ENCODE data around the gene PCDH12. TPM values are rescaled to one million over a fixed set of nuclear protein-coding genes. Genes with fewer than 3 reads are reported as not detected.
A peak's percentile ranks its signal among the peaks of the same experiment; 100 is the strongest.

The PCDH12 gene
- polyA plus RNA-seq, 3 donors: 0.20 to 1.2 (median 0.90) TPM

DNA sequence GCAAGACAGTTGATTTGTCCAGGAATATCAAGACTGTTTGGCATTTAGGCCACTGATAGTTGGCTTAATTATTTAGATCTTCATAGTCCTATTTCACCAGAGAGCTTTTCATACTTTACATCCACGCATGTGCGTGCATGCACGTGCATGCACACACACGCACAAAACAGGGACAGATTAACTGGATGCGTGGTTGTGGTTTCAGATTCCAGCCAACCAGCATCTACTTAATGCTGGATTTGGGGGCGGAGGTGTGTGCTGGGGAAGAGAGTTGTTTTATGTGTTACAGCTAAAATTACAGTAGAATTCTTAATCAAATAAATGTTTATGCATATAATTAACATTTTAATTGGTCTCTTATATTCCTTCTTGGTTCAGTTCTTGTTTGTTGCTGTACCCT lies 18.2 kb upstream of the PCDH12 start:
- H3K27me3 Mint-ChIP-seq (ENCODE audit: low read depth in 3 of 3): no peaks in the 10 kb centered on the region
- TF ChIP-seq, protein P1, sequence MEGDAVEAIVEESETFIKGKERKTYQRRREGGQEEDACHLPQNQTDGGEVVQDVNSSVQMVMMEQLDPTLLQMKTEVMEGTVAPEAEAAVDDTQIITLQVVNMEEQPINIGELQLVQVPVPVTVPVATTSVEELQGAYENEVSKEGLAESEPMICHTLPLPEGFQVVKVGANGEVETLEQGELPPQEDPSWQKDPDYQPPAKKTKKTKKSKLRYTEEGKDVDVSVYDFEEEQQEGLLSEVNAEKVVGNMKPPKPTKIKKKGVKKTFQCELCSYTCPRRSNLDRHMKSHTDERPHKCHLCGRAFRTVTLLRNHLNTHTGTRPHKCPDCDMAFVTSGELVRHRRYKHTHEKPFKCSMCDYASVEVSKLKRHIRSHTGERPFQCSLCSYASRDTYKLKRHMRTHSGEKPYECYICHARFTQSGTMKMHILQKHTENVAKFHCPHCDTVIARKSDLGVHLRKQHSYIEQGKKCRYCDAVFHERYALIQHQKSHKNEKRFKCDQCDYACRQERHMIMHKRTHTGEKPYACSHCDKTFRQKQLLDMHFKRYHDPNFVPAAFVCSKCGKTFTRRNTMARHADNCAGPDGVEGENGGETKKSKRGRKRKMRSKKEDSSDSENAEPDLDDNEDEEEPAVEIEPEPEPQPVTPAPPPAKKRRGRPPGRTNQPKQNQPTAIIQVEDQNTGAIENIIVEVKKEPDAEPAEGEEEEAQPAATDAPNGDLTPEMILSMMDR (IDR thresholded peaks at IDR 0.05): no peak
- H3K9me3 Mint-ChIP-seq: no peaks in the 10 kb centered on the region
- H3K79me2 ChIP-seq (ENCODE audit: insufficient read depth, low read length): peaks cover 22% of the 10 kb centered on the region
- H3K9me3 ChIP-seq (replicated peaks in 1 of 2; ENCODE audit: control insufficient read depth in 1 of 2, insufficient read depth in 1 of 2, low read length in 2 of 2): no peaks in the 10 kb centered on the region
- intact Hi-C loops (cut with micrococcal nuclease): no loop called here
- H3K36me3 Mint-ChIP-seq: peaks cover 60 to 84% of the 10 kb centered on the region in 2 donors
- H3K4me2 ChIP-seq (replicated peaks; ENCODE audit: extremely low read depth, low read length, poor library complexity, severe bottlenecking): no peak overlapping the region
- H3K4me1 ChIP-seq (ENCODE audit: control insufficient read depth in 1 of 2, insufficient read depth in 2 of 2, low read length in 2 of 2): no peaks in the 10 kb centered on the region
- peaks cover 5% of the 10 kb centered on the region for H4K20me1 ChIP-seq (ENCODE audit: insufficient read depth, low read length)
- WGBS (ENCODE audit: insufficient coverage): 100% methylated on average over 1 of the region's 6 CpGs
- H3K27me3 ChIP-seq (ENCODE audit: control insufficient read depth in 2 of 2, insufficient read depth in 2 of 2, low read length in 2 of 2): no peaks in the 10 kb centered on the region
- H3K4me3 ChIP-seq (replicated peaks in 1 of 3; ENCODE audit: low read depth in 2 of 3, low read length in 3 of 3): no peak overlapping the region
- H2AFZ ChIP-seq (ENCODE audit: insufficient read depth, low read depth, low read length, poor library complexity, severe bottlenecking): no peak overlapping the region
- peaks cover 70 to 87% of the 10 kb centered on the region in 2 donors for H3K36me3 ChIP-seq (replicated peaks in 1 of 2; ENCODE audit: control insufficient read depth in 1 of 2, insufficient read depth in 2 of 2, low read length in 2 of 2)
- no peak overlapping the region for H3K4me3 Mint-ChIP-seq
- no peak overlapping the region for H3K9ac ChIP-seq (ENCODE audit: insufficient read depth, low read length, poor library complexity, severe bottlenecking)
- H3K27ac ChIP-seq (ENCODE audit: low read depth in 1 of 2, low read length in 2 of 2): no peak overlapping the region
- peaks cover 4% of the 10 kb centered on the region for H3K4me1 Mint-ChIP-seq
- no peak for DNase-seq
- H3K27ac Mint-ChIP-seq: peak overlapping the region in 1 of 7 donors; percentile 72

GRCh38 chr5:141973871-141974595 lies 16.0 kb upstream of the PCDH12 start:
- no peak overlapping the region for H3K4me3 Mint-ChIP-seq
- H3K27ac Mint-ChIP-seq: no peak overlapping the region
- no peak overlapping the region for H3K27ac ChIP-seq (ENCODE audit: low read depth in 1 of 2, low read length in 2 of 2)
- H3K79me2 ChIP-seq (ENCODE audit: insufficient read depth, low read length): peaks cover 37% of the 10 kb centered on the region
- peaks cover 54 to 66% of the 10 kb centered on the region in 2 donors for H3K36me3 ChIP-seq (replicated peaks in 1 of 2; ENCODE audit: control insufficient read depth in 1 of 2, insufficient read depth in 2 of 2, low read length in 2 of 2)
- H4K20me1 ChIP-seq (ENCODE audit: insufficient read depth, low read length): peaks cover 5% of the 10 kb centered on the region
- peaks cover 44 to 66% of the 10 kb centered on the region in 2 donors for H3K36me3 Mint-ChIP-seq
- no CpG with 5 or more reads among the region's 1 CpG for WGBS (ENCODE audit: insufficient coverage)
- DNase-seq: no peak
- H3K27me3 ChIP-seq (ENCODE audit: control insufficient read depth in 2 of 2, insufficient read depth in 2 of 2, low read length in 2 of 2): no peaks in the 10 kb centered on the region
- H3K27me3 Mint-ChIP-seq (ENCODE audit: low read depth in 3 of 3): peaks cover 0 to 2% (median 0%) of the 10 kb centered on the region in 3 donors
- peaks cover 19% of the 10 kb centered on the region for H3K4me1 Mint-ChIP-seq
- H3K9me3 ChIP-seq (replicated peaks in 1 of 2; ENCODE audit: control insufficient read depth in 1 of 2, insufficient read depth in 1 of 2, low read length in 2 of 2): no peaks in the 10 kb centered on the region
- intact Hi-C loops (cut with micrococcal nuclease): no loop called here
- H3K9me3 Mint-ChIP-seq: no peaks in the 10 kb centered on the region
- H3K4me2 ChIP-seq (replicated peaks; ENCODE audit: extremely low read depth, low read length, poor library complexity, severe bottlenecking): no peak overlapping the region
- no peak overlapping the region for H3K9ac ChIP-seq (ENCODE audit: insufficient read depth, low read length, poor library complexity, severe bottlenecking)
- TF ChIP-seq, protein P1 (IDR thresholded peaks at IDR 0.05): no peak
- peaks cover 15 to 17% of the 10 kb centered on the region in 2 donors for H3K4me1 ChIP-seq (ENCODE audit: control insufficient read depth in 1 of 2, insufficient read depth in 2 of 2, low read length in 2 of 2)
- no peak overlapping the region for H2AFZ ChIP-seq (ENCODE audit: insufficient read depth, low read depth, low read length, poor library complexity, severe bottlenecking)
- no peak overlapping the region for H3K4me3 ChIP-seq (replicated peaks in 1 of 3; ENCODE audit: low read depth in 2 of 3, low read length in 3 of 3)

All from CD14-positive monocyte (primary cell).